Measurements from ENCODE around the gene ZNF511.
A peak's percentile ranks its signal among the peaks of the same experiment; 100 is the strongest.
"Not testable (repeated sequence)": the region's sequence is repeated elsewhere in the genome, so short reads cannot be mapped to it uniquely, and the experiment has no call there.

ZNF511 gene

DNA sequence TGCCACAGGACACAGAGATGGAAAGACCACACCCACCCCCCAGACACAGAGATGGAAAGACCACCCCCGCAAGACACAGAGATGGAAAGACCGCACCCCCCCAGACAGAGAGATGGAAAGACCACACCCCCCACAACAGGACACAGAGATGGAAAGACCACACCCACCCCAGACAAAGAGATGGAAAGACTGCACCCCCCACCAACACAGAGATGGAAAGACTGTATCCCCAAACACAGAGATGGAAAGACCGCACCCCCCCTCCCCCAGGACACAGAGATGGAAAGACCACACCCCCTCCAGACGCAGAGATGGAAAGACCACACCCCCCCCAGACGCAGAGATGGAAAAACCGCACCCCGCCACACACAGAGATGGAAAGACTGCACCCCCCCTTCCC is 8.0 kb downstream of the ZNF511 start:
- DNase-seq = no peak

DNA sequence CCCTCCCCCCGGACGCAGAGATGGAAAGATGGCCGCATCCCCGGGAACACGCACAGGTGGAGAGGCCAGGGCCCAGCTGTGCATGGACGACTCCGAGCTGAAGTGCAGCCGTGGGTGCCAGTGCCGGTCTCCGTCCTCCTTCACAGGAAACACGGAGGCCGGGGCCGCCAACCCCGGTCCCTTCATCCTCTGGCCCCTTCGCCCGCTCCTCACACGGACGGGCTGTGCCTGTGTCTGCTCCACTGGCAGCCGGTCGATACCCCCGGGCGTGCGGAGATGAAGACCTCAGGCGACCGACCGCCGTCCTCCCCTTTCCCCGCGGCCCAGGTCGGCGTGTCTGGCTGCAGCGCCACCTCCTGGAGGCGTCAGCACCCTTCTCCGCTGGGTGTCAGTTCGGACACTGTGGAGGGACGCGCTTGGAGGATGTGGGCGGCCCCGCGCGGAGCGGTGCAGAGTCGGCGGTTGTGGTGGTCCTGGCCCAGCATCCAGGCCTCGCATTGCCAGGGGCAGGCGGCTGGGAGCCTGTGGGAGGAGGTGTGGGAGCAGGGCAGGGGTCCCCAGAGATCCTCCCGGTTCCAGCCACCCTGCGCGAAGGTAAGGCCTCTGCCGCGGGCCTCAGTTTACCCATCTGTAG is 9.9 kb downstream of the ZNF511 start:
- peak; percentile 72 to 74 for DNase-seq

DNA sequence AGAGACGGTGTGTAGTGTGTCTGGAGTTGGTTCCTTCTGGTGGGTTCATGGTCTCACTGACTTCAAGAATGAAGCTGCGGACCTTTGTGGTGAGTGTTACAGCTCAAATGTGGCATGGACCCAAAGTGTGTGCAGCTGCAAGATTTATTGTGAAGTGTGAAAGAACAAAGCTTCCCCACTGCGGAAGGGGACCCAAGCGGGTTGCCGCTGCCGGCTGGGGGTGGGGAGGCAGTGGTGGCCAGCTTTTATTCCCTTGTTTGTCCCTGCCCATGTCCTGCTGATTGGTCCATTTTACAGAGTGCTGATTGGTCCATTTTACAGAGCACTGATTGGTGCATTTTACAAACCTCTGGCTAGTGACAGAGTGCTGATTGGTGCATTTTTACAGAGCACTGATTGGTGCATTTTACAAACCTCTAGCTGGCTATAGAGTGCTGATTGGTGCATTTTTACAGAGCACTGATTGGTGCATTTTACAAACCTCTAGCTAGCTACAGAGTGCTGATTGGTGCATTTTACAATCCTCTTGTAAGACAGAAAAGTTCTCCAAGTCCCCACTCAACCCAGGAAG is 12.2 kb downstream of the ZNF511 start:
- DNase-seq = not testable (repeated sequence)

DNA sequence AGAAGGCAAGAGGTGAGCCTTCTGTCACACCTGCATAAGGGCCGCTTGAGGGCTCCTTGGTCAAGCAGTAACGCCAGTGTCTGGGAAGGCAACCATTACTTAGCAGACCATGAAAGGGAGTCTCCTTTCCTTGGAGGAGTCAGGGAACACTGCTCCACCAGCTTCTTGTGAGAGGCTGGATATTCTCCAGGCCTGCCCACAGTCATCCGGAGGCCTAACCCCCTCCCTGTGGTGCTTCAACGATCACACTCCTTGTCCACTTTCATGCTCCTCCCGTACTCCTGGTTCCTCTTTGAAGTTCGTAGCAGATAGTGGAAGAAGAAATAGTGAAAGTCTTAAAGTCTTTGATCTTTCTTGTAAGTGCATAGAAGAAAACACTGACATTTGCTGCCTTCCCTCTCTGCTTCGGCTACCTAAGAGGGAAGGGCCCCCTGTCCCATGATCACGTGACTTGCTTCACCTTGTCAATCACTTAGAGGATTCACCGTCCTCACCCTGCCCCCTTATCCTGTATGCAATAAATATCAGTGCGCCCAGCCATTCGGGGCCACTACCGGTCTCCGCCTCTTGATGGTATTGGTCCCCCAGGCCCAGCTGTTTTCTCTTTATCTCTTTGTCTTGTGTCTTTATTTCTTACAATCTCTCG is 13.5 kb downstream of the ZNF511 start:
- not testable (repeated sequence) for DNase-seq

DNA sequence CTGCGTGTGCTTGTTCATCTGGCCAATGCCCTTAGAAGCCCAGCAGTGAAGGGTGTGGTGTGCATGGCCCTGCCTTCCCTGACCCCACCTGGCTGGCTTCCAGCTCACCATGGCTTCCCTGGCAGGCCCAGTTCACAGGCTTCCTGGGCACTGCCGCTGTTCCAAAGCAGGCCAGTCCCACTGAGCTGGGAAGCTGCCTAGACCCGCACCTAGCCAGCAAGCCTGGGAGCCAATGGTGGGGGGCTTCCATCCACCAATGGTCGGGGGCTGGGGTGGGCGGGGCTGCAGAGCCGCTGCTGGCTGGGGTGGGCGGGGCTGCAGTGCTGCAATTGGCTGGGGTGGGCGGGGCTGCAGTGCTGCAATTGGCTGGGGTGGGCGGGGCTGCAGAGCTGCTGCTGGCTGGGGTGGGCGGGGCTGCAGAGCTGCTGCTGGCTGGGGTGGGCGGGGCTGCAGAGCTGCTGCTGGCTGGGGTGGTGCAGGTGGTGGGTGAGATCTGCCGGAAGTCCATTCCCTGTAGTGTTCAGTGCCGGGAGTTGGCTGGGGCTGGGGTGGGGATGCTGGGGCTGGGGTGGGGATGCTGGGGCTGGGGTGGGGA is 15.6 kb downstream of the ZNF511 start:
- peak; percentile 83 to 95 for DNase-seq

DNA sequence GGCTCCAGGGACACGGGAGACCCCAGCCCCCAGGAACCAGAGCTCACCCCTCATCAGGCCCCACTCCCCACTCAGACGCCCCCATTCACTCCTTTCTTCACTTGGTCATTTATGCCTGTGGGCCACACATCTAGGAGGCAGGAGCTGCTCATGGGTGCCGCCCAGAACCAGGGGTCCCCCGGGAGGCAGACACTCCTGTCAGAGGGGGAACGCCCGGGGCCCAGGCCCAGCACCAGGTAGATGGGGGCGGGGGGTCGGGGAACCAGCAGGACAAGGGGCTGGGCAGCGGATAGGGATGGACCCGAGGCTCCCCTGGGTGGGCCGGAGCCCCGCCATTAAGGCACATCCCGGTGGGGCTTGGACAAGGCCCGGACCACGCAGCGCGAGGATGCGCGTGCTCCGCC is 16.1 kb downstream of the ZNF511 start:
- DNase-seq = peak in 1 of 2 experiments; percentile 24

DNA sequence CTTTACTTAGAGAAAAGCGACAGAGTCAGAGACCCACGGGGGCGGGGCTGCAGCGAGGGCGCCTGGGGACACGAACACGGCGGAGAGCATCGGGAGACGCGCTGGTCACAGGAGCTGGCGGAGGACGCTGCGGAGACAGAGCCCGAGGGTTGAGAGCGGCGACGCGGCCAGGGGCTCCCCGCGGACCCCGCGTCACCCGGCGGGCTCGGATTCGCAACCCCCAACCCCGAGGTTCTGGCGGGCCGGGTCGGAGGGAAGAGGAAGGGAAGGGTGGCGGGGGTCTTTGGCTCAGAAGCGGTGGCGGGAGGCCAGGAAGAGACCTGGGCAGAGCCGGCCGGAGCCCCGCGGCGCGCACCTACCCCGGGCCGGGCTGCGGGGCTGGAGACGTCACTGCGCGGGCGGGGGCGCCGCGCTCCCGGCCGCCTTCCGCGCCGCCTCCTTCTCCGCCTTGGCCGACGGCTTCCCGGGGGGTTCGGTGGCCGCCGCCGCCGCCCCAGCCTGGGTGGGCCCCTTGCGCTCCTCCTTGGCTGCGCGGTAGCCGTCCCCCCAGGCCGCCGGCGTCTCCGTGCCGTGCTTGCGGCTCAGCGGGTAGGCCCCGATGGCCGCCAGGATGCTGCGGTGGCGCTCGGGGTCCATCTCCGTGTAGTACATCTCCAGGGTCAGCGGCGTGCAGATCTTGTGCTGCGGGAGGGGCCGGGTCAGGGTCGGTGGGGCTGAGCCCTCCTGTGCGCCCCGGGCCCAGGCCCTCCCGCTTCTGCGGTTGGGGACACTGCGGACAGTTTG is 16.9 kb downstream of the ZNF511 start:
- no peak for DNase-seq

DNA sequence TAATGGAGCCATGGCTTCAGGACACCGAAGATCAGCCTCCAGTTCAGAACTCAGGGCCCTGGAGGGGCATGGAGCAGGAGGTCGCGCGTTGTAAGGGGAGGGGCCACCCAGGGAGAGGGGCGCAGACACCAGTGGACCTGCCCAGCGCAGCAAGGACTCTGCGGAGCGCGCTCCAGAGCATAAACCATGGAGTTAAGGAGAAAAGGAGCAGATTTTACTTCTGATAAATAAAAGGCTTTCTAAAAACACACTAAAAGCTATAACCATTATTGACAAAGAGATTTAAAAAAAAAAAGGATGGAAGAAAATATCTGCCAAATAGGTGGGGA is 17.5 kb downstream of the ZNF511 start:
- no peak for DNase-seq

DNA sequence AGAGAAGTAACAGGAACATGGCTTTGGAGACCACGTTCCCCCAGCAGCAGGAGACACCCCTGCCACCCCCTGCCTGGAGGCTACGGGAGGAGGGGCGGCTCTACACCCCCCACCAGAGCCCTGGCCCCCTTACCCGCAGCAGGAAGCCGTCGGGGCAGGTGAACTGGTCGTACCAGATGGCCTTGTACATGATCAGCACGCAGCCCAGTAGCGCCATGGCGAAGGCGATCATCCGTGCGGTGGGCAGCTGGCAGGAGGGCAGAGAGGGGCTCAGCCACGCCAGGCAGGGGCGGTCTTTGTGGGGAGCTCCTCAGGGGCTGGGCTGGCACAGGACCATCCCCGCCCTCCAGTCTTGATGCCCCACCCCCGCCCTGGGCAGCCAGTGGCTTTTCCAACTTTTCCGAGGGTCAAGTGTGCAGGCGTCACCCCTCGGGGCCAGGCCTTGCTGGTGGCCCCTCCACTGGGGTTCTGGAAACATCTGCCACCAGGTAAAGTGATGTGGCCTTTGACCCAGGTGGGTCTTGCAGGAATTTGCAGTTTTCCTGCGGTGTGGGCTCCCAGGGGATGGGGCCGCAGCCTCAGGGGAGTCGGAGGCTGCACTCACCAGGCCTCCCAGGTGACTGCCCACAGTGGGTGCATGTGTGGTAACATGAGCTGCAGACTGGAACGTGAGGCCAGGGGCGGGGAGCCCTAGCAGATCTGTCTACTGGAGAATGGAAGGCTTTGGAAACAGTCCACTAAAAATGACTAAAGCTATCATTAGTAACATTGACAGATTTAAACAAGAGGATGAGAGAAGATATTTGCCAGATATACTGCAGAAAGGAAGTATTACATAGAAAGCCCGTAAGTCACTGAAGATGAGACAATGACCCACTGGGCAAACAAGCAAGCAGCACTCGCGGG is 18.3 kb downstream of the ZNF511 start:
- peak; percentile 60 to 75 for DNase-seq

DNA sequence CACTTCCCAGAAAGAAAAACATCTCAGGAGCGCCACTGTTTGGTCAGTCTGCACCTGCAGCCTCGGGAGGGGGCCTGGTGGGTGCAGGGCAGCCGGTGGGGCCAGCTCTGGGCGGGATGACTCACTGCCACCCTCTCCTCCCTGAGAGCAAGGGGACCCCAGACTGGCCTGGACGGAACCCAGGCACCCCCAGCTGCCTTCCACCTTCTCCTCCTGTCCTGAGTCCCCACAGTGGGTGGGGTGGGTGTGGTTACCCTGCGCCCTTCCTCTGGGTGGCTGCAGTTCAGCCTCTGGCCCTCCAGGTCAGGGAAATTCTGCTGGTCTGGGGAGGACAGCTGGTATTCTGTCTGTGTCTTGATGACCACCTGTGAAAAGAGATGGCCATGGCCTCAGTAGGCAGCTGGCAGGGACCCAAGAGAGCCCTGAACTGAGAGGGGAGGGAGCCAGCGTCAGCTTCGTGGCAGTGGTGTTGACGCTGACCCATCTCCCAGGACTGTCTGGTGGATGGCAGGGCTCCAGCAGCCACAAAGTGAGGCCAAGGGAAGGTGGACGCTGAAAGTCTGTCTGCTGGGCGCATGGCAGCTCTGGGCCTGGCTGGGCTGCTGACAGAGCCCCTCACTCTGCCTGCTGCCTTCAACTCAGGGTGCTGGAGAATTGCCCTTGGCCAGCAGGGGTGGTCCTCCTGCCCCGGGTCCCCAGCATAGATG is 19.1 kb downstream of the ZNF511 start:
- DNase-seq = peak; percentile 78 to 86

DNA sequence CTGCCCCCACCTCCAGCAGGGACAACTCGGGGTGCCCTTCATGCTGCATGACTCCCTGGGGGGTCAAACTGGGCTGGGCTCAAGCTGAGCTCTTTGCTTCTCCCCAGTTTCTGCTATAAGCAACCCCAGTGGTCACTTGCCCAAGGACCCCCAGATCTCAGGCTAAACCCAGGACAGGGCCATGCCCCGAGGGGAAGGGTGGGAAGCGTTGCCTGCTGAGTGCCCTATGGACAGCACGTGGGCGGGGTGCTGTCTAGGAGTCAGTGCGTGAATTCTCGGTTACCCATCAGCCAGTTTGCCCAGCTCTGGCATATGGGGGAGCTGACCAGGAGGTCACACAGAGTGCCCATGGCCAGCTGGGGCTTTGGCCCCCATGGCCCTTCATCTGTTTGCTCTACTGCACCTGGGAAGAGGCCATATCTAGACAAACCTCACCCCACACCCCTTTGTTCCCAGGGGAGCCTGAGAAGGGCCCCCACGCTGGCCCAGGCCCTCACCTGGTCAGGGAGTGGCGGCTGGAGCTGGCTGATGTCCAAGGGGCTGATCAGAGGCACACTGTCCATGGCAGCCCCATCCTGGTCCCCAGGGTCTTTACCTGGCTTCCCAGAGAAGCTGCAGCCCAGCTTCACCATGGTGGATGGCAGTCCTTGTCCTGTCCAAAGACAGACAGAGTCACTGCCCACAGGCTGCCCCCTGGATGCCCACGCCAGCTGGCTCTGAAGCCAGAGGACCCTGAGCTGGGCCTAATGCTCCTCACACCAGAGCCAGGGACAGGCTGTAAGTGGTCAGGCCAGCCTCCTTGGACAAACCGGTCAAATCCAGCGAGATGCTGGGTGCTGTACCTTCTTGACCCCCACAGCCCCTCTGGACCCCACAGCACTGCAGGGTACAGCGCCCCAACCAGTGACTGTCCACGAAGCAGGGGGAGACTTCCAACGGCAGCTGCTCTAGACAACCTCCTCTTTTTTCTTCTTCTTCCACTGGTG is 19.9 kb downstream of the ZNF511 start:
- DNase-seq = no peak

DNA sequence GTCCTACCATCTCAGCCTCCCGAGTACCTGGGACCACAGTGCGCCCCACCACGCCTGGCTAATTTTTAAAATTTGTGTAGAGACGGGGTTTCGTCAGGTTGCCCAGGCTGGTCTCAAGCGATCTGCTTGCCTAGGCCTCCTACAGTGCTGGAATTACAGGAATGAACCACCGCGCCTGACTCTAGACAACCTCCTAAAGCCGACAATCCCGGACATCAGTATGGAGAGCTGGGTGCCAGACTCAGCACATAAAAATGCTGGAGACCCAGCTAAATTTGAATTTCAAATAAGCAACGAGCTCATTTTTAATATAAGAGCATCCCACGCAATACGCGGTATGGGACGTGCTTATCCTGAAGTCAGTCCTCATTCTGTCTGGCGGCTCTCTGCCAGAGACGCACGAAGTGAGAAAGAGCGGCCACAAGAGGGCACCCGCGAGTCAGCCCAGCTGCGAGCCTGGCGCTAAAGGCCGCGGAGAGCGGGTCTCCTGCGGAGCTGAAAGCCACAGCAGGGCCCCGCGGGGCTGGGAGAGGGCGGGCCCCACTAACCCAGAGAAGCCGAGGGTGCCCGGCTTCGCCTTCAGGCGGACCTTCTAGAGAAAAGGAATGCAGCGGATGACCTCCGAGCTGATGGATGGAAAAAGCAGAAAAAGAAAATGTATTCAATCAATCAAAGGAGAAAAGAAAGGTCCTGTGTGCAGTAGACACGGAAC is 20.9 kb downstream of the ZNF511 start:
- DNase-seq = peak; percentile 81 to 89

DNA sequence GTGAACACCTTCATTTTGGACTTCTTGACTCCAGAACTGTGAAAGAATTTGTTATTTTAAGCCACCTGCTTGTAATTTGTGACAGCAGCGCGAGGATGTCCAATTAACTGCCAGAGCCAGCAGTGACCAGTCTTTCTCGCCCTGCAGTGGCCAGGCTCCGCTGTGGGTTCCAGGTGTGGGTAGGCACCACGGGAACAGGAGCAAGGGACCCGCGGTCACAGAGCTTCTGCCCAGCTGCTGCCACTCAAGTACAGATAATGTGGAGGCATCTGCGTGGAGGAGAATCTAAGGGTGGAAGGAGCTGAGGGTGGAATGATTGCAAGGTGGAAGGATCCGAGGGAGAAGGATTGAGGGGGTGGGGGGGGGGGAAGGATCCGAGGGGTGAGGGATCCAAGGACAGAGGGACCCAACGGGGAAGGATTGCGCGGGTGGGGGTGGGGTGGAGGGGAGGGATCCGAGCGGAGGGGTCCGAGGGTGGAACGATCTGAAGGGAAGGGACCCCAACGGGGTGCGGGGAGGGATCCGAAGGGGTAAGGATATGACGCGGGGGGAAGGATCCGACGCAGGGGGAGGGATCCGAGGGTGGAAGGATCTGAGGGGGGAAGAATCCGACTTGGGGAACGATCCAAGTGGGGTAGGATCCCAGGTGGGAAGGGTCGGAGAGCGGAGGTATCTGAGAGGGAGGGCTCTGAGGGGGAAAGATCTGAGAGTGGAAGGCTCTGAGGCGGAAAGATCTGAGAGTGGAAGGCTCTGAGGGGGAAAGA is 24.4 kb downstream of the ZNF511 start:
- DNase-seq = no peak

DNA sequence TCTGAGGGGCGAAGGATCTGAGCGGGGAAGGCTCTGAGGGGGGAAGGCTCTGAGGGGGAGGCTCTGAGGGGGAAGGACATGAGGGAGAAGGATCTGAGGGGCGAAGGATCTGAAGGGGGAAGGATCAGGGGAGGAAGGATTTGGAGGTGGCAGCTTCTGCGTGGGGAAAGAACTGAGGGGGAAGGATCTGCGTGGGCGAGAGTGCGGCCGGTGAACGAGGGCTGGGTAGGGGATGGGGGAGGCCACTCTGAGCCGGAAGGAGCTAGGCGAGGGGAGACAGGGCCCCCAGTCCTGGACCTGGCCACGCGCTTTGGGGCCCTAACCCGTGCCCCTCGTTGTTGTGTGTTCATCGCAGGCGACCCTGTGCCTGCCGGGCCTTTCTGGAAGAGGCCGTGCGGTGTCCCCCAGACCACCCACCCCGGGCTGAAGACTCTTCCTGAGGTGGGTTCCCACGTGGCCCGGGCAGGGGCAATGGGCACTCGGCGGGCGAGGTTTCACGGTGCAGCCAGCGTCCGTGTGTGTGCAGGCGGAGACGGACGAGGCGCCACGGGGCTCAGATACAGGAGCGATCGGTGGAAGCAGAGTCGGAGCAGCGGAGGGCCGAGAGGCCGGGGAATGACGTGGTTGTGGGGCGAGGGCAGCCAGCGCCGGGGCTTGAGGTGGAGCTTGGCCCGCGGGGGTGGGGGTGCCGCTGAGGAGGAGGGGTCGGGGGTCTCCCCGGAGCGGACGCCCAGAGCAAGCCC is 26.0 kb downstream of the ZNF511 start:
- DNase-seq = no peak

DNA sequence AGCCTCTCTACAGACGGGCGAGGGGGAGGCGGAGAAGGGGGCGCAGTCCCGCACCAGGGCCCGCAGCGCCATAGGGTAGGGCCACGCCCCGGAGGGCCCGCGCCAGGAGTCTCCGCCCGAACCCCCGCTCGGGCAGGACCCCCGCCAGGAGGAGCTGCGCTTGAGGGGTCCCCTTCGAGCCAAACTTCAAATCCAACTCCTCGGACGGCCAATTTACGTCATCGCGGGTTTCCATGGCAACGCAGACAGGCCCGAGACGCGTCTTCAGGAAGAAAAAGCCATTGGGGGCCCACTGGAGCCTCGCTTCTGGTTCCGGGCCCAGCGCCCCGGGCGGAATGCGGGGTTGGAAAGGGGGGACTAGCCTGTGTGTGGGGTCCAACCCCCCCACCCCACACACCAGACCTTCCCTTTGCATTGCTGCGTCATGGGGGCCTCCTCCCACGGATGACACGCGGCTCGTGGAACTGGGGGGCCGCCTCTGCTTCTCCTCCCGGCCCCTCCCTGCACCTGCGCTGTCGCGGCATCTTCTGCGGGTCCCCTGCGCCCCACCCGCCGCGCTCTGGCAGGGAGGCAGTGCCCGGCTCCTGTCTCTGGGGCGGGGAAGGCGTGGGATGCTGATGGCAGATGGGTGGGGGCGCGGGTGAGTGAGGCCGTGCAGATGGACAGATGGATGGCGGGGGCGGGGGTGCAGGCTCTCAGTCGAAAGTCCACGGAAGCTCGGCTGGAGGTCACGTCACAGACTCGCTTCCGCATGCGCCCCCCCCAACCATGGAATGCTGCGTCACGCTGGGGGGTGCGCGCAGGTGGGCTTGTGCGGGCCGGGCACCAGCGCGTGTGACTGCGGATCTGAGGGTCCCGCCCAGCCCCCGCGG is 26.8 kb downstream of the ZNF511 start:
- no peak for DNase-seq

DNA sequence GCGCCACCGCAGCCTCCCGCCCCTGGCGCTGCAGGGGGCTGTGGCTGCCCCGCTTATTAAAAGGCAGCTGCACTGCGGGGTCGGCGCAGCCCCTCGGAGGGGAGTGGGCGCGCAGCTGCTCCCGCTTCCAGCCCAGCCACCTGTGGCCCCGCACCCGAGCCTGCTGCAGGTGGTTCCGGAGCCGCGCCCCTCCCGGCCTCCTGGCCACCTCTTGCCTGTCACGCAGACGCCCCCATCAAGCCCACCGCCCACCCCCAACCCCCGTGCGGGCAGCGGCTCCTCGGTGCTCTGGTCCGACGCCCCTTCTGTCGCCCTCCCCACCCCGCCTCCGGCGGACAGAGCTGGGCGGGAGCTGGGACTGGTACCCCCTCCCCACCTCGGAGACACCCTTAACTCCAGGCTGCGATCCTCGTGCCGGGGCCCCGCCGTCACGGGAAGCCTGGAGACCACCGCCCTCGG is 27.4 kb downstream of the ZNF511 start:
- no peak for DNase-seq
